Spleen (tissue), 7 donors: ENCODE measurements around the gene NSMCE3.

Experiments
- POLR2A ChIP-seq, 3 donors: fragments of 450-650 bp; IDR thresholded peaks; one replicate each; pipeline ENCODE4 v1.5.1; 2017; ENCODE audit warnings: antibody characterized with exemption in 3 of 3, mild to moderate bottlenecking in 1 of 3
- TF ChIP-seq, protein P1 (sequence below), 11 experiments: fragments of 200-600 bp in 7 of 11; fragments of 450-650 bp in 4 of 11; sonication (generic) in 4 of 11; IDR thresholded peaks in 8 of 11; conservative IDR thresholded peaks in 3 of 11; 1 replicate in 7 of 11; 2 replicates in 4 of 11; pipeline versions ENCODE4 v1.4.0 to v1.8.0; 2016 to 2021; ENCODE audit warnings: antibody characterized with exemption in 11 of 11, inconsistent platforms in 4 of 11, mild to moderate bottlenecking in 1 of 11
- donor health status: DM: no; HTN: no; CAD: no; lungs with moderate emphysema.
- donor health status: DM: no; HTN: no; CAD: no.
- donor health status: DM: no; HTN: no; CAD: no.

DNA sequence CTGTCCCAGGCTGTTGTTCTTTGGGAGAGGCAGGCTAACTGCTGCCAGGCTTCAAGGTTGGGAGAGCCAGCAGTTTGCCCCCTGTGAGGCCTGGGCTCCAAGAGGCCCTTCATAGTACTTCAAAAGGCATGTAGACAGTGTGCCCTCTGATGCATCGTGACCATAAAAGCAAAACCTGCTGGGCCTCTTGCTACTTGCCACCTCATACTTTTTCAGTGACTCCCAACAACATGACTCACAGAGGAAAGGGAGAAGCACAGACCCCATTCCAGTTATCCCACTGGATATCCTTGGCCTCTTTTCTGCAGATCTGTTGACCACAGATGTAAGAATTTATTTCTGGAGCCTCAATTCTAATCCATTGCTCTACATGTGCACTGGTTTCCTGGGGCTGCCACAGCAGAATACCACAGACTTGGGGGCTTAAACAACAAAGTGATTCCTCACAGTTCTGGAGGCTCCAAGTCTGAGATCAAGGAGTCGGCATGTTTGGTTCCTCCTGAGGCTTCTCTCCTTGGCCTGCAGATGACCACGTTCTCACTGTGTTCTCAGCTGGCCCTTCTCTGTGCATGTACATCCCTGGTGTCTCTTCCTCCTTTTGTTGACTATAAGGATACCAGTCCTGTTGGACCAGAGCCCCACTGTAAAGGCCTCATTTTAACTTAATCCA is 8.9 kb upstream of the NSMCE3 start:
- TF ChIP-seq, protein P1, sequence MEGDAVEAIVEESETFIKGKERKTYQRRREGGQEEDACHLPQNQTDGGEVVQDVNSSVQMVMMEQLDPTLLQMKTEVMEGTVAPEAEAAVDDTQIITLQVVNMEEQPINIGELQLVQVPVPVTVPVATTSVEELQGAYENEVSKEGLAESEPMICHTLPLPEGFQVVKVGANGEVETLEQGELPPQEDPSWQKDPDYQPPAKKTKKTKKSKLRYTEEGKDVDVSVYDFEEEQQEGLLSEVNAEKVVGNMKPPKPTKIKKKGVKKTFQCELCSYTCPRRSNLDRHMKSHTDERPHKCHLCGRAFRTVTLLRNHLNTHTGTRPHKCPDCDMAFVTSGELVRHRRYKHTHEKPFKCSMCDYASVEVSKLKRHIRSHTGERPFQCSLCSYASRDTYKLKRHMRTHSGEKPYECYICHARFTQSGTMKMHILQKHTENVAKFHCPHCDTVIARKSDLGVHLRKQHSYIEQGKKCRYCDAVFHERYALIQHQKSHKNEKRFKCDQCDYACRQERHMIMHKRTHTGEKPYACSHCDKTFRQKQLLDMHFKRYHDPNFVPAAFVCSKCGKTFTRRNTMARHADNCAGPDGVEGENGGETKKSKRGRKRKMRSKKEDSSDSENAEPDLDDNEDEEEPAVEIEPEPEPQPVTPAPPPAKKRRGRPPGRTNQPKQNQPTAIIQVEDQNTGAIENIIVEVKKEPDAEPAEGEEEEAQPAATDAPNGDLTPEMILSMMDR (IDR thresholded peaks at IDR 0.05 in 8 of 11, conservative IDR thresholded peaks at IDR 0.05 in 3 of 11) = no peak
- no peak for TF ChIP-seq POLR2A (IDR thresholded peaks at IDR 0.05)
